GM19467 (cell line): Measurements from ENCODE around the gene RGPD8.
"Not testable (repeated sequence)": the region's sequence is repeated elsewhere in the genome, so short reads cannot be mapped to it uniquely, and the experiment has no call there.

Source experiments
- ATAC-seq: cut with Tn5 transposase; IDR thresholded peaks from one replicate; pipeline ENCODE4 v1.9.1; 2021; ENCODE audit warnings: mild to moderate bottlenecking, moderate library complexity; ENCODE audit not compliant: unreplicated experiment

RGPD8 gene

DNA sequence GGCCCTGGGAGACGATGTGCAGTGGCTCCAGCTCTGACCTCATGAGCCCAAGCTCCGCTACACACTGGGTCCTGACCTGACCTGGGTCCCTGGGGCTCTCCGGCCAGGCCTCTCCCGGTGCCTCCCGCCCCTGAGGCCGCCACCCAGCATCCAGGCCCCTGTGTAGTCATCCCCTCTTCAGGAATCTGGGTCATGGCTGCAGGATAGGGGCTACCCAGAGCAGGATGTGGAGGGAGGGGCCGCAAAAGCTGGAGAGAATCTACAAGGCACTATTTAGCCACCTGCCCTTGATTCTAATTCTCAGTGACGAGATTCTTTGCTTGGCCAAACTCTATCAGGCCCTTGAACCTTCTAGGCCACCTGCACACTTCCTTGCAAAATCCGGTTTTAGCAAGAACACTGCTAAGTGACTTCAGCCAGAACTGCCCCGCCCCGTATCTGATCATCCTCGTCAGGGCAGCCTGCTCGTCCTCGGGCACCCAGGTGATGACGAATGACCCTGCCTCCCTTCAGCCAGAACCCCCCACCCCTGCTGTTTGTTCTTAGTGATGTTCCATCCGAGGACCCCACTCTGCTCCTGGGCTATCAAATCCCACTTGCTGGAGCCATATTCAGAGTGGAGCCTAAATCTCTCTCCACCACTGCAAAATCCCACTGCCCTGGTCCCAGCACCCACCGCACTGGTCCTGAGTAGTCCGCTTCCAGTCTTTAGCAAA is 2.4 kb upstream of the RGPD8 start:
- not testable (repeated sequence) for ATAC-seq

DNA sequence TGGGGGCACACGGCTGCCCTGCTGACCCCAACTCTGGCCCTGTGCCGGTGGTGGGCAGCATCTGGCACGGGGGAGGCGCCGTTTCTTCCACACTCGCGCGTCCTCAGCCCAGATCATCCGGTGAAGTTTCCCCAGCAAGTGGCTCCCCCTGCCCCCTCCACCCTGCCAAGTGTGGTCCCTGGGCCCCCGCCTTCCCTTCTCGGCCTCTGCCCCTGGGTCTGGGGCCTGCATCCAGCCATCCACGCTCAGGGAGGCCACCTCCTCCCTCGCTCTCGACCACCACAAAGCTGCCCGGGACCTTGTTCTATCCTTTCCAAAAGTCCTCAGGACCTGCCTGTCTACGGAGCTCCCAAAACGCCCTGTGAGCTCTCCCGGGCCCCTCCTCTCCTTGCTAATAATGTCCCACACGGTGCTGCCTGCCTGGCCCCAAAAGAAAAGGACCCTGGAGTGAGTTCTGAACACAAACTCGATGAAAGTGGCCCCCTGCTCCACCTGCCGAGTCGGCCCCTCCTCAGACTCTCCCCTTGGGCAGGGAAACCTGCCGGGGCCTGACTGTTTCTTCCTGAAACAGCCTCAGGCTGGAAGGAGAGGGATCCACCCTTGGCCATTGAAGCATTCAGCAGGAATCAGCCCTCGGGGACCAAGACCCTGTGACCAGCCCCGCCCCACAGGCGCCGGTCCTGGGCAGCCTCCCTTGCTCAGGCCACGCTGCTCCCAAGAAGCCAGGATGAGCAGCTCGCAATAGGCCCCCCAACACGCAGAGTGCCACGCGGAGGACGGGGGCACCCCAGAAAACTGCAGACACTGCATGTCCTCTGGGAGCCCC is 1.7 kb upstream of the RGPD8 start:
- ATAC-seq: not testable (repeated sequence)

DNA sequence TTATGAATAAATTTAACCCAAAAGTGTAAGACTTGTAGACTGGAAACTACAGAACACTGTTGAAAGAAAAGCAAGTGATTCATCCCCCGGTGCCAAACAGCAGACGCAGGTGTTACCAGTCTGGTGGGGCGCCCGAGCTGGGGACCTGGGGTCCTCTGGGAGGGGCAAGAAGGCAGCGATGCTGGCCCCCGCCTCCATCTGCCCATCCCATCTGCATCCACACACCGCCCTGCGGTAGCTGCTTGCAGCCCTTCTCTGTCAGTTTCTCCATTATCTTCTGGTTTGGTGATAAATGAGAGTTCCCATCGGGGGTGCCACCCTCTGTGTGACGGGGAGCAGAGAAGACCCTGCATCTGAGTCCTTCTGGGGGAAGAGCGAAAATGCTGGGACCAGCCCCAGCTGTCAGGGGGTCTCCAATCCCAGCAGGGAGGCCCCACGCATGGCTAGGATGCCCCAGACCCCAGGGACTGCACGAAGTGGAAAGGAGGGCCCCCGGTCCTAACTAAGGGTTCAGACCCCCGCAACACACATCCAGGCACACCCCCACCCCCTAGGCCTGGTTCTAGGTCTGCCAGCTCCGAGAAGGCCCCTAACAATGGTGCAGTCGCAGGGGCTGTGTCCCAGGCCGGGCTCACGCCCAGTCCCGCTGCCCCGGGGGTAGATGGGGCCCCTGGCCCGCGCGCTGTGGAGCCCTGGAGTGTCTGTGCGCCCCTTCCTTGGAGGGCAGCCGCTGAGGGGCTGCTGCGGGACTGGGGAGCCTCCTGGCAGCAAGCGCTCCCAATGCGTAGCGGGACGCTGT is 686 bp upstream of the RGPD8 start:
- ATAC-seq: no peak

DNA sequence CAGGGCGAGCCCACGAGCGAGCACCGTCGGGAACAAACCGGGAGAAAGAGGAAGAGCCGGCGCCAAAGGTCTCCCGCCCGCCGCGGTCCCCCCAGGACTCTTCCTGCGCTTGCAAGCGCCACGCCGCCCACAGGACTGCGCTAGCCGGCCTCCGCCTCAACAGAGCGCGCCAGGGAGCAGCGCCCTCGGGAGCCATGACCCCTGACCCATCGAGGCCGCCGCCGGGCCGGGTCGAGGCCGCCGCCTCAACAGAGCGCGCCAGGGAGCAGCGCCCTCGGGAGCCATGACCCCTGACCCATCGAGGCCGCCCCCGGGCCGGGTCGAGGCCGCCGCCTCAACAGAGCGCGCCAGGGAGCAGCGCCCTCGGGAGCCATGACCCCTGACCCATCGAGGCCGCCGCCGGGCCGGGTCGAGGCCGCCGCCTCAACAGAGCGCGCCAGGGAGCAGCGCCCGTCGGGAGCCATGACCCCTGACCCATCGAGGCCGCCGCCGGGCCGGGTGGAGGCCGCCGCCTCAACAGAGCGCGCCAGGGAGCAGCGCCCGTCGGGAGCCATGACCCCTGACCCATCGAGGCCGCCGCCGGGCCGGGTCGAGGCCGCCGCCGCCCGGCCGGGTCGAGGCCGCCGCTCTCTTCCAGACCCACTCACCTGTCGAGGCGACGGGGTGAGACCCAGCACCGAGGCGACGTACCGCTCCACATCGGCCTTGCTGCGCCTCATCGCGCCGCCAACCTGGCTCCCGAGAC is 538 bp downstream of the RGPD8 start:
- not testable (repeated sequence) for ATAC-seq

DNA sequence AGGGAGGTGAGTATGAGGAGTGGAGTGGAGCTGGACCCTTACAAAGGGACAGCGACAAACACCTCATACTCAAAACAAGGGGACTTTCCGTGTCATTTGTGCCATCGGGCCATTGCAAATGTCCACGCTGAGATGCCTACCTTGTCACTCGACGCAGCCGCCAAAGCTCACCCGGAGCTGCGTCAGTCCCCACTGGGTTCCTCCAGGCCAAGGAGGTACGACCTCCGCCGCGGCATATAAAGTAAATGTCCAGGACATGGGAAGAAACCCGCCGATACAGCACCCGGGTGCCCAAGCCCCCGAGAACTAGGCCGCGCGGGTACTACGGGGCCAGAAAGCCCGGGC is 1.1 kb downstream of the RGPD8 start:
- ATAC-seq: not testable (repeated sequence)

DNA sequence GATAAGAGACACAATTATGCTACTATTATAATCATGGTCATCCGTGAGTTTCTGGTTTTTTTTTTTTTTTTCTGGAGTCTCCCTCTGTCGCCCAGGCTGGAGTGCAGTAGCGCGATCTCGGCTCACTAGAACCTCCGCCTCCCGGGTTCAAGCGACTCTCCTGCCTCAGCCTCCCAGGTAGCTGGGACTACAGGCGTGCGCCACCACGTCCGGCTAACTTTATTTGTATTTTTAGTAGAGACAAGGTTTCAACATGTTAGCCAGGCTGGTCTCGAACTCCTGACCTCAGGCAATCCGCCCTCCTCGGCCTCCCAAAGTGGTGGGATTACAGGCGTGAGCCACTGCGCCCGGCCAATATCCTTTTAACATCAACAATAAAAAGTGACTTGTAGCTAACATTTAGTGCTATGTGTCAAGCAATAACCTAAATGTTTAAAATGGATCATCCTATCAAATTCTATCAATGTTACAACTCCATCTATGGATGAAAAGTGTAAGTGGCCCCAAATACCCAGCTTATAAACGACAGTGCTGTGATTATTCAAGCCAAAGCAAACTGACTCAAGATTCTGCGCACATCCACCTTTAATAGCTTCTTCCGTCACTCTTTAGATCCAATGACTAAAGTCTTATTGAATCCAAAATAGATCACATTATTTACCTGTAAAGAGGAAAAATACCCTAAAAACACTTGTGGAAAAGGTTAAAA is 1.7 kb downstream of the RGPD8 start:
- not testable (repeated sequence) for ATAC-seq

DNA sequence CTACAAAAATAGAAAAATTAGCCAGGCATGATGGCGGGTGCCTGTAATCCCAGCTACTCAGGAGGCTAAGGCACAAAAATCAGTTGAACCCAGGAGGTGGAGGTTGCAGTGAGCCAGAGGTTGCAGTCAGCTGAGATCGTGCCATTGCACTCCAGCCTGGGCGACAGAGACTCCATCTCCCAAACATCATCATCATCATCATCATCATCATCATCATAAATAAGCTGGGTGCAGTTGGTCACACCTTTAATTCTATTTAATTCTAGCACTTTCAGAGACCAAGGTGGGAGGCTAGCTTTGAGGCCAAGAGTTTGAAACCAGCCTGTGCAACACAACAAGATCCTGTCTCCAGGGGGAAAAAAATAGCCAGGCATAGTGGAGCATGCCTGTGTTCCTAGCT is 8.9 kb downstream of the RGPD8 start:
- not testable (repeated sequence) for ATAC-seq

DNA sequence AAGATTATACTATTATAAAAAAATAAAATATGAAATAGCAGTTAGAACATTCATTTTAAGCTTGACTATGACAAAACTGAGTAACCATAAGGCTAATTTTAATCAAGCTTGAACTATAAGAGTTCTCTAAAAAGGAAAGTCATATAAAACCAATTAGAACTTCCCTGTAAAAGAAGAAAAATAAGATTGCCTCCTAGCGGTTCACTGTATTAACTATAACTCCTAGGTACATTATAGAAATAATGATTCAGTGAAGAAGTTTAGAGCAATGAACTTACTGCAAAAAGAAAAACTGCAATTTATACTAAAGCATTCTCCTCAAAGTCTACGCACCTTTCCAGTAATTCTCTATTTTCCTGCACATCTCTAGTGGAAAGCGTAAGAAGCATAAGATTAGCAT is 16.6 kb downstream of the RGPD8 start:
- not testable (repeated sequence) for ATAC-seq

DNA sequence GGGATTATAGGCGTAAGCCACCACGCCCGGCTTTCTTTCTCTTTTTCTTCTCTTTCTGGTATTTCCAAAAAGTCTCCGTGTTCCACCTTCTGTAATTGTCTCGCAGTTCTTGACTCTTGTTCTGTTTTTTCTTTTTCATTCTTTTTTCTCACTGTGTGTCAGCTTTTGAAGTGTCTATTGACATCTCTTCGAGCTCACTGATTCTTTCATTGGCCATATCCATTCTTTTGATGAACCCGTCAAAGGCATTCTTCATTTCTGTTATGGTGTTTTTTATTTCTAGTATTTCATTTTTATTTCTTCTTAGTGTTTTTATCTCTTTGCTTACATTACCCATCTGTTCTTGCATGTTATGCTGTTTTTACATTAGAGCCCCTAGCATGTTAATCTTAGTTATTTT is 73.4 kb downstream of the RGPD8 start:
- ATAC-seq: not testable (repeated sequence)

DNA sequence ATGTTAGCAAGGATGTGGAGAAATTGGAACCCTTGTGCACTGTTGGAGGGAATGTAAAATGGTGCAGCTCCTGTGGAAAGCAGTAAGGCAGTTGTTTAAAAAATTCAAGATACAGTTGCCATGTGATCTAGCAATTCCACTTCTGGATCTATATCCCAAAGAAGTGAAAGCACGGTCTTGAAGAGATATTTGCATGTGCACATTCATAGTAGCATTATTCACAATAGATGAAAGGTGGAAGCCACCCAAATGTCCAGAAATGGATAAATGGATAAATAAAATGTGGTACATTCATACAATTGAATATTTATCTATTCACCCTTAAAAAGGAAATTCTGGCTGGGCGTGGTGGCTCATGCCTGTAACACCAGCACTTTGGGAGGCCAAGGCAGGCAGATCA is 79.1 kb downstream of the RGPD8 start:
- not testable (repeated sequence) for ATAC-seq

DNA sequence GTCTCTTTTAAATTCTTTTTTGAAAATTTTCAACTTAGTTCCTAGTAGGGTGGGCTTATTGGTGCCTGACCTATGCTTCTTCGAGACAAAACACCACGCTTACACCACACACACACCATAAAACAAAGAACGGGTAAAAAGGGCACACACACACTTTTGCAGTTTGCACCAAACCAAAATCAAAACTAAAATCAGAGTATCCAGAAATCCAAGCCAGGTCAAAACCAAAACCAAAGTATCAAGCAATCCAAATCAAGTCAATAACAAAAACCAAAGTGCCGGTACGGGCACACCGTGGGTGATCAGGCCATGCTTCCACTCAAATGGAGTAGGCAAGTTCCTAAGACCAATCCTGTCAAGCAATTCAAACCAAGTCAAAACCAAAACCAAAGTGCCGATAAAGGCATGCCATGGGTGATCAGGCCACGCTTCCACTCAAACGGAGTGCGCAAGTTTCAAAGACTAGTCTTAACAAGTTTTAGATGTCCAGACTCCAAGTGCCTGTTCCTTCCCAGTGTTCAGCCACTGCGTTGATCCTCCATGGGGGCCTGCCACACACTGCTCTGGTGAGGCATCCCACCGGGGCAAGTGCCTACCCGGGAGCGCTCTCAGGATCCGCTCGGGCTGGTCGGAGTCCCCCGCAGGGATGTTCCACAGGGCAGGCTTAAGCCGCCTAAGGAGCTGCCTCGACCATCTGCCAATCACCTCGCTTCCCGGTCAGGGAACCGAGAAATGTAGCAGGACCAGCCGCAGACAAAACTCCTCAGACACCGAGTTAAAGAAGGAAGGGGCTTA is 80.4 kb downstream of the RGPD8 start:
- ATAC-seq: not testable (repeated sequence)

DNA sequence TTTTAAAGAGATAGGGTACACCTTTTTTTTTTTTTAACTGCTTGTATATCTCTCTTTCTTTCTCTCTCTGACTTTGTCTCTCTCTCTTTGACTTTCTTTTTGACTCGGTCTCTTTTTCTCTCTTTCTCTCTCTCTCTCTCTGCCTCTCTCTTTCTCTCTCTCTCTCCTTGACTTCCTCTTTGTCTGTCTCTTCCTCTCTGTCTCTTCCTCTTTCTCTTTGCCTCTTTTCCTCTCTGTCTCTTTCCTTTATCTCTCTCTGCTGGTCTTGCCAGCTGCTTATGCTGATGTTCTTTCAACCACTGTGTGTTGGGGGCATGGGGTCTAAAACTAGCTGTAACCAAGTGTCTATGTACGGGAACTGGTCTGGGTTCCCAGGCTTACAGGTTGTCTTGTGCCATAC is 81.2 kb downstream of the RGPD8 start:
- not testable (repeated sequence) for ATAC-seq

DNA sequence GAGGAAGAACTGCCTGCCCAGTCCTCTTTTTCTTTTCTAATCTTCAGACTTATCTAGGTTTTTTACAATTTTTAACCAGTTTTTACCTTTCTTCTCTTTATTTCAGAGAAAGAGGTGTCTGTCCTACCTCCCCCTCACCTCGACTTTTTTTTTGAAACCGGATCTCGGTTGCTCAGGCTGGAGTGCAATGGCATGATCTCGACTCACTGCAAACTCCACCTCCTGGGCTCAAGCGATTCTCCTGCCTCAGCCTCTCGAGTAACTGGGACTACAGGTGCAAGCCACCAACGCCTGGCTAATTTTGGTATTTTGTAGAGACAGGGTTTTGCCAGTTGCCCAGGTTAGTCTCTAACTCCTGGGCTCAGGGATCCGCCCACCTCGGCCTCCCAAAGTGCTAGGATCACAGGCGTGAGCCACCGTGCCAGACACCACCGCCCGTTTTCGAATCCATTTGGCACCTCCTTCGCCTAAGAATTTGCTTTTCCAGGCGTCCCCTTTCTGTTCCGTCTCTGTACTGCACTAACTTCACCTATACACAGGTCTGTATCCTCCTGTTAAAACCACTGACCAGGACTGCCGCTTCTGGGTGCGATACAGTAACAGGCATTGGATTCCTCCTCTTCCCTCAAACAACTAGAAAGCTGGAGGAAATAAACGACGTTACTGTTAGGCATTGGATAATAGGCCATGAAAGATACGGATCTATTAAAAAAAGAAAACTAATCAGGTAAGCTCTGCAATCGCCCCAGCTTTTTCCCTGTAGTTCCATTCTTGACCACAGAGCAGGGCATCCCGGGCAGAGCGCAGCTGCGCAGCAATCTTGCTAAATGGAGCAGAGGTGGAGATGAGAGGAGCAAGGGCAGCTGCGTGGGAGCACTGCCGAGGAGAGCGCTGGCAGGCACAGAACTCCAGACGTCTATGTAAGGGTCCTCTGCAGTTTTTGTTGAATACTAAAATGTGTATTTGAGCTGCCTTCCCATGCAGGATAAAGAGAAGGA is 88.1 kb downstream of the RGPD8 start:
- ATAC-seq: no peak

DNA sequence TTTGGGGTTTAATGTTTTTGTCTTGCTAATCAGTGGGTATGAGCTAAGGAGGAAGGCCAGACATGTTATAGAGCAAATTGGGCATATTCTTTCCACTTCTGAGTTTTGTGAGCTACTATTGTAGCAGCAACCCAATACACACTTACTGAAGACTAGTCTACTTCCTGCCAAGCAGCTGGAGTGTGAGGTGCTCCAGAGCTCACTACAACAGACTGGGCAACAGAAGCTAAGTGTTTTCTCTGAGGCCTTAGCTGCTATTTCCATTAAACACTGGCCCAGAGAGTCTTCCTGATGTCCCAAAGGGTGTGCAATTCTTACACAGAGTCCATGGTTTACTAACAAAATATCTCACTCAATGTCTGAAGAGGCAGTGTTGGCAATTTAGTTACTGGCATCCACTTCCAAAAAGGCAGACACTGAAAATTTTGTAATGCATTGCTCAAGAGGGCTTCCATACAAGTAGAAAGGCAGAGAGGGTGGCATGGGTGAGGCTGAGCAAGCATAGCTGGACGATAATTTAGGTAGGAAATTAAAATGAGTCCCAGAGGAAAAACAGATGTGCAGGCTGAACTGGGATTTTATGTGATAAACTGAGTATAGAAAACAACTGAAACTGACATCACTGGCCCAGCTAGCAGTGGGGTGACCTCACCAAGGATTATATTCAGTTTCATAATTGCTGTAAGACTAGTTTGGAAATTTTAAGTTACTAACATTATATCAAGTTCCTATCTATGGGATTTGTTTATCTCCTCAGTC is 89.4 kb downstream of the RGPD8 start:
- ATAC-seq: no peak

DNA sequence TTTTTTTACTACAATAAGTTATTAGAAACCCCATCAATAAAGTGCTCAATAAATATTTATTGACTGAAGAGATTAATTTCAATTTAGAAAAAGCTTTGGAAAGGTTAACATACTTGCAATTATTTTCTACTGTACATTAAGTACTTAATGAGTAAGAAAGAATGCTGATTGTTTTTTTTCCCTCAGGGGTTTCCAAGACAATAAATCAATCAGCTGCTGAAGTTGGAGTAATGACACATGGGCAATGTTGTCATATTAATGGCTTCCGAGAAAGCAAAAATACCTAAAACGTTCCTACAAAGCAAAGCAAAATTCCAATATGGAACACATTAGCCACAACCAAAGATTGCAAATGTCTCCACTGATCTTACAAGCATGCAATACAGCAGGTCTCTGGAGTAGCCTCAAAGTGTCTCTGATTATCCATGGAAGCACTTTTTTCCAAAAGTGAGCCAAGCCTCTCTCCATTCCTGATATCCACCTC is 91.3 kb downstream of the RGPD8 start:
- ATAC-seq: no peak

DNA sequence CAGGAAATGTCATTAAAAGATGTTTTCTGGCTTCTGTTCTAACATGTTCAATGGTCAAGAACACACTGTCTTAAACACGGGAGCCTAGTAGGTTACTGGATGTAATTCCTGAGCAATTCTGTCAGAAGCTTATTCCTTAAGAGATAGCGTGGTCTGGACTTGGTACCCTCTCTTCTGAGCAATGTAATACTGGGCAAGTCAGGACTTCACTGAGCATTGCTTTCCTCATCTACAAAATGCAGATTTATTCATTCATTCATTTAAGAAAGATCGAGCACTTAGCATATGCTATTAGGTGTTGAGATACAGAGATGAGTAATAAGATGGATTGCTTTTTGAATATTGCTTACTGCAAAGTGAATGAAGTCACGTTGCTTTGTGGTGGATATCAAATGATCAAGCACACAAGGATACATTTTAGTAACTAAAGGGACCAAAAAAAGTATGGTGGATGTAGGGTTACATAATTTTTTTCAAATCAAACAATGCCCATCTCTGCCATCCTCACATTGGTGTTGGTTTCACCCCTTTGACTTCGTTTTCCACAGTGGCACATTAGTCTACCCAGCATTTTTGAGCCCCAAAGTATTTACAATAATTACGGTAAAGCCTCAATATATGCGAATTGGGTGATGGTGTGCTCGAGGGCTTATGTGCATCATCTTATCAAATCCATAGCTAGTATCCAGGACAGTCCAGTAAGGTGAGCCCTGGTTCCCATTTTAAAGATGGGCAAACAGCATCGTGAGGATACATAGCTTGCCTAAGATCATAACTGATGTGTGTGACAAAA is 92.8 kb downstream of the RGPD8 start:
- no peak for ATAC-seq

DNA sequence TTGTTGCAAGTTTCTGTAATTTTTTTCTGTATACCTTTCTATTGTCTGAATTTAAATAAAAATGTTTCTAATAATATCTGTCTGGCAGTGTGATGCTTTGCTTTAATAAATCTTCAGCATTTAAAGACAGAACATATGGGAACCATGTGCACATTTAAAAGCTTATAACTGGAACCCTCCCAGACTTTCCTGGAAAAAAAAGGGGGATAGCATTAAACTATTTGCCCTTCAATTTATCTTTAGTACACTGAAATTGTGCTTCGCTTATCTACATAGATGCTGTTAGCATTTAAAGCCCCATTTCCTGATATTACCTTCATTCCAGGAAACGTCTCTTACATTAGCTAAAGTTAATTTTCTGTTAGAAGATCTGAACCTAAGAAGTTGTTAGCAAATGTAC is 93.5 kb downstream of the RGPD8 start:
- no peak for ATAC-seq
